Caco-2 (cell line): ENCODE data around the gene HNRNPDL. TPM values are rescaled to one million over a fixed set of nuclear protein-coding genes. Genes with fewer than 3 reads are reported as not detected.

Experiments used
- BruUV-seq: library from RNA; stranded (reverse); fragments of 400-500 nt; replicated peaks from 2 replicates; lab custom pipeline; 2021; lab: Mats Ljungman, UMichigan
- CTCF ChIA-PET: fragments of 300-600 bp; sonication (Branson Sonifier 250); formaldehyde crosslinking; loops from one replicate; lab custom pipeline; 2022; ENCODE audit warnings: antibody characterized with exemption; lab: Charles Lee
- POLR2A ChIA-PET: fragments of 300-600 bp; sonication (Branson Sonifier 250); formaldehyde crosslinking; loops from one replicate; lab custom pipeline; 2022; ENCODE audit warnings: antibody characterized with exemption; lab: Charles Lee
- DNase-seq, 2 experiments: peaks; one replicate each; pipeline versions ENCODE4 v3.0.0 to v3.0.0-alpha.2; 2020 to 2022
- H3K27me3 ChIP-seq: replicated peaks from 2 replicates; pipeline ENCODE4 v1.6.0; 2011; ENCODE audit warnings: low read length; ENCODE audit not compliant: control insufficient read depth, insufficient read depth
- H3K36me3 ChIP-seq: 2 replicates; pipeline ENCODE4 v1.5.1; 2011; ENCODE audit warnings: low read length; ENCODE audit not compliant: control insufficient read depth, insufficient read depth
- H3K4me1 ChIP-seq: fragments of 250-450 bp; sonication (Bioruptor Pico); 2 replicates; pipeline ENCODE4 v1.5.1; 2020; ENCODE audit warnings: mild to moderate bottlenecking
- H3K4me3 ChIP-seq: 2 replicates; pipeline ENCODE4 v1.5.1; 2011; ENCODE audit warnings: low read depth, mild to moderate bottlenecking, control low read depth, low read length
- H3K9me3 ChIP-seq: fragments of 250-450 bp; sonication (Bioruptor Pico); 2 replicates; pipeline ENCODE4 v1.5.1; 2020; ENCODE audit warnings: mild to moderate bottlenecking, moderate library complexity
- H3K27ac Mint-ChIP-seq: one replicate; pipeline ENCODE4 v1.8.0; 2022; ENCODE audit warnings: mixed read lengths; ENCODE audit not compliant: unreplicated experiment
- H3K27me3 Mint-ChIP-seq: one replicate; pipeline ENCODE4 v1.8.0; 2022; ENCODE audit warnings: mixed read lengths; ENCODE audit not compliant: insufficient read depth, unreplicated experiment
- H3K36me3 Mint-ChIP-seq: one replicate; pipeline ENCODE4 v1.8.0; 2022; ENCODE audit warnings: mild to moderate bottlenecking, mixed read lengths; ENCODE audit not compliant: insufficient read depth, unreplicated experiment
- H3K4me1 Mint-ChIP-seq: one replicate; pipeline ENCODE4 v1.8.0; 2022; ENCODE audit warnings: low read depth, mixed read lengths; ENCODE audit not compliant: unreplicated experiment
- H3K4me3 Mint-ChIP-seq: one replicate; pipeline ENCODE4 v1.8.0; 2022; ENCODE audit warnings: mild to moderate bottlenecking, moderate library complexity, mixed read lengths; ENCODE audit not compliant: unreplicated experiment
- H3K9me3 Mint-ChIP-seq: one replicate; pipeline ENCODE4 v1.8.0; 2022; ENCODE audit warnings: mixed read lengths; ENCODE audit not compliant: unreplicated experiment
- intact Hi-C: fragments of 100-400 bp; cut with micrococcal nuclease; formaldehyde crosslinking; loops from one replicate; pipeline ENCODE4 v1.10.0; 2022; ENCODE audit not compliant: unreplicated experiment
- total RNA-seq: library from RNA; stranded (reverse); gene quantifications from 2 replicates; pipeline ENCODE4 v1.2.3, GENCODE V29; 2022
- TF ChIP-seq, protein P1 (sequence below), 2 experiments: fragments of 200-600 bp in 1 of 2; IDR thresholded peaks; 1 replicate in 1 of 2; 2 replicates in 1 of 2; pipeline versions ENCODE4 v1.5.1 to v1.8.0; 2011 to 2022; ENCODE audit warnings: antibody characterized with exemption in 1 of 2, control low read depth in 1 of 2, inconsistent platforms in 1 of 2, low read depth in 1 of 2, low read length in 1 of 2, mild to moderate bottlenecking in 1 of 2, moderate library complexity in 1 of 2; ENCODE audit not compliant: insufficient read depth in 1 of 2, severe bottlenecking in 1 of 2, unreplicated experiment in 1 of 2

Gene HNRNPDL
- total RNA-seq, 1 experiment from 2014 or later, result 341 TPM

- Mint-ChIP-seq H3K36me3 (peaks cover 55% of the 10 kb centered on the region), H3K9me3 (no peaks in the 10 kb centered on the region), H3K27me3 (no peaks in the 10 kb centered on the region), H3K27ac (no peak overlapping the region), H3K4me1 (peaks cover 20% of the 10 kb centered on the region), H3K4me3 (no peak overlapping the region)
- no peaks in the 10 kb centered on the region for H3K9me3 ChIP-seq
- H3K27me3 ChIP-seq, result no peaks in the 10 kb centered on the region
- ChIA-PET POLR2A (no interaction called here), CTCF (no interaction called here)
- H3K4me3 ChIP-seq, result no peak overlapping the region
- TF ChIP-seq, protein P1, sequence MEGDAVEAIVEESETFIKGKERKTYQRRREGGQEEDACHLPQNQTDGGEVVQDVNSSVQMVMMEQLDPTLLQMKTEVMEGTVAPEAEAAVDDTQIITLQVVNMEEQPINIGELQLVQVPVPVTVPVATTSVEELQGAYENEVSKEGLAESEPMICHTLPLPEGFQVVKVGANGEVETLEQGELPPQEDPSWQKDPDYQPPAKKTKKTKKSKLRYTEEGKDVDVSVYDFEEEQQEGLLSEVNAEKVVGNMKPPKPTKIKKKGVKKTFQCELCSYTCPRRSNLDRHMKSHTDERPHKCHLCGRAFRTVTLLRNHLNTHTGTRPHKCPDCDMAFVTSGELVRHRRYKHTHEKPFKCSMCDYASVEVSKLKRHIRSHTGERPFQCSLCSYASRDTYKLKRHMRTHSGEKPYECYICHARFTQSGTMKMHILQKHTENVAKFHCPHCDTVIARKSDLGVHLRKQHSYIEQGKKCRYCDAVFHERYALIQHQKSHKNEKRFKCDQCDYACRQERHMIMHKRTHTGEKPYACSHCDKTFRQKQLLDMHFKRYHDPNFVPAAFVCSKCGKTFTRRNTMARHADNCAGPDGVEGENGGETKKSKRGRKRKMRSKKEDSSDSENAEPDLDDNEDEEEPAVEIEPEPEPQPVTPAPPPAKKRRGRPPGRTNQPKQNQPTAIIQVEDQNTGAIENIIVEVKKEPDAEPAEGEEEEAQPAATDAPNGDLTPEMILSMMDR (IDR thresholded peaks at IDR 0.05; ENCODE audit: insufficient read depth in 1 of 2, low read depth in 1 of 2, low read length in 1 of 2, severe bottlenecking in 1 of 2, unreplicated experiment in 1 of 2), result no peak
- no peak for DNase-seq
- peaks cover 17% of the 10 kb centered on the region for H3K4me1 ChIP-seq
- intact Hi-C loops, result no loop called here
- no peaks in the 10 kb centered on the region; the same call in none of the 2 replicates for H3K36me3 ChIP-seq
- no TSS peak for BruUV-seq
Observed at GRCh38 chr4:82436130-82436529, 5.9 kb upstream of the HNRNPDL start.

GRCh38 chr4:82434949-82435348, 4.7 kb upstream of the HNRNPDL start:
- peaks cover 62% of the 10 kb centered on the region for H3K36me3 Mint-ChIP-seq
- H3K9me3 ChIP-seq, result no peaks in the 10 kb centered on the region
- H3K4me1 Mint-ChIP-seq, result peaks cover 20% of the 10 kb centered on the region
- no peak overlapping the region for H3K27ac Mint-ChIP-seq
- no peak overlapping the region for H3K4me3 Mint-ChIP-seq
- TF ChIP-seq, protein P1 (IDR thresholded peaks at IDR 0.05; ENCODE audit: insufficient read depth in 1 of 2, low read depth in 1 of 2, low read length in 1 of 2, severe bottlenecking in 1 of 2, unreplicated experiment in 1 of 2), result no peak
- ChIA-PET CTCF (no interaction called here), POLR2A (interaction anchor here (0.7 kb wide), 1 partner anchor 767 kb away, joined by 5 read pairs; no protein-coding TSS in a partner anchor)
- peaks cover 17% of the 10 kb centered on the region for H3K4me1 ChIP-seq
- no peaks in the 10 kb centered on the region for H3K9me3 Mint-ChIP-seq
- no peaks in the 10 kb centered on the region for H3K27me3 ChIP-seq
- no peaks in the 10 kb centered on the region; the same call in none of the 2 replicates for H3K36me3 ChIP-seq
- no peak for DNase-seq
- intact Hi-C loops, result no loop called here
- no peaks in the 10 kb centered on the region for H3K27me3 Mint-ChIP-seq
- no peak overlapping the region for H3K4me3 ChIP-seq
- BruUV-seq, result no TSS peak

GRCh38 chr4:82433791-82434190, 3.5 kb upstream of the HNRNPDL start:
- Histone ChIP-seq H3K4me1 (peaks cover 17% of the 10 kb centered on the region), H3K36me3 (no peaks in the 10 kb centered on the region; the same call in none of the 2 replicates), H3K27me3 (no peaks in the 10 kb centered on the region), H3K4me3 (no peak overlapping the region), H3K9me3 (no peaks in the 10 kb centered on the region)
- CTCF ChIA-PET, result no interaction called here
- Mint-ChIP-seq H3K4me3 (no peak overlapping the region), H3K36me3 (peaks cover 70% of the 10 kb centered on the region), H3K4me1 (peaks cover 14% of the 10 kb centered on the region), H3K9me3 (no peaks in the 10 kb centered on the region), H3K27ac (no peak overlapping the region), H3K27me3 (no peaks in the 10 kb centered on the region)
- intact Hi-C loops, result no loop called here
- POLR2A ChIA-PET, result no interaction called here
- DNase-seq, result no peak
- TF ChIP-seq, protein P1 (IDR thresholded peaks at IDR 0.05; ENCODE audit: insufficient read depth in 1 of 2, low read depth in 1 of 2, low read length in 1 of 2, severe bottlenecking in 1 of 2, unreplicated experiment in 1 of 2), result no peak
- no TSS peak for BruUV-seq
